KMS-11 (cell line): ENCODE data around the gene RNASE7.

Experiments used
- H2AFZ ChIP-seq: fragments of 200-600 bp; sonication (generic); 2 replicates; pipeline ENCODE4 v1.6.1; 2016; ENCODE audit warnings: antibody characterized with exemption, mixed run types, low read depth
- H3K27ac ChIP-seq: fragments of 200-600 bp; sonication (generic); 2 replicates; pipeline ENCODE4 v1.6.1; 2016; ENCODE audit warnings: mild to moderate bottlenecking, mixed run types
- H3K27me3 ChIP-seq: fragments of 200-600 bp; sonication (generic); 2 replicates; pipeline ENCODE4 v1.6.1; 2017; ENCODE audit warnings: mild to moderate bottlenecking, low read depth, mixed run types, moderate library complexity; ENCODE audit not compliant: insufficient read depth
- H3K36me3 ChIP-seq: fragments of 200-600 bp; sonication (generic); 2 replicates; pipeline ENCODE4 v1.6.1; 2017; ENCODE audit warnings: mild to moderate bottlenecking, mixed run types; ENCODE audit not compliant: insufficient read depth
- H3K4me1 ChIP-seq: fragments of 200-600 bp; sonication (generic); 2 replicates; pipeline ENCODE4 v1.6.1; 2016; ENCODE audit warnings: mild to moderate bottlenecking, low read depth, mixed run types; ENCODE audit not compliant: poor library complexity, severe bottlenecking
- H3K4me2 ChIP-seq: fragments of 200-600 bp; sonication (generic); 2 replicates; pipeline ENCODE4 v1.7.0; 2016; ENCODE audit warnings: mild to moderate bottlenecking, mixed run types
- H3K4me3 ChIP-seq: fragments of 200-600 bp; sonication (generic); IDR thresholded peaks from 2 replicates; pipeline ENCODE4 v1.6.1; 2017; ENCODE audit warnings: low read depth, low read length, mixed read lengths; ENCODE audit not compliant: insufficient read depth
- H3K79me2 ChIP-seq: fragments of 200-600 bp; sonication (generic); 2 replicates; pipeline ENCODE4 v1.6.1; 2016; ENCODE audit warnings: low read depth, mixed run types; ENCODE audit not compliant: insufficient read depth
- H3K9ac ChIP-seq: fragments of 200-600 bp; sonication (generic); 2 replicates; pipeline ENCODE4 v1.6.1; 2016; ENCODE audit warnings: mild to moderate bottlenecking, mixed run types
- H4K20me1 ChIP-seq: fragments of 200-600 bp; sonication (generic); 2 replicates; pipeline ENCODE4 v1.6.1; 2016; ENCODE audit warnings: mild to moderate bottlenecking, mixed run types; ENCODE audit not compliant: insufficient read depth
- TF ChIP-seq, protein P1 (sequence below): fragments of 200-600 bp; sonication (generic); conservative IDR thresholded peaks from 2 replicates; pipeline ENCODE4 v1.6.1; 2017; ENCODE audit warnings: low read depth, mild to moderate bottlenecking, antibody characterized with exemption, low read length, moderate library complexity, mixed read lengths

Gene RNASE7

GRCh38 chr14:21048638-21049037, 6.5 kb downstream of the RNASE7 start:
- no peaks in the 10 kb centered on the region for H3K79me2 ChIP-seq
- no peaks in the 10 kb centered on the region for H3K36me3 ChIP-seq
- no peak overlapping the region for H3K4me2 ChIP-seq
- no peaks in the 10 kb centered on the region for H3K27me3 ChIP-seq
- H2AFZ ChIP-seq = no peak overlapping the region
- no peaks in the 10 kb centered on the region for H4K20me1 ChIP-seq
- no peak overlapping the region for H3K9ac ChIP-seq
- no peak overlapping the region for H3K4me3 ChIP-seq
- no peak overlapping the region for H3K27ac ChIP-seq
- TF ChIP-seq, protein P1, sequence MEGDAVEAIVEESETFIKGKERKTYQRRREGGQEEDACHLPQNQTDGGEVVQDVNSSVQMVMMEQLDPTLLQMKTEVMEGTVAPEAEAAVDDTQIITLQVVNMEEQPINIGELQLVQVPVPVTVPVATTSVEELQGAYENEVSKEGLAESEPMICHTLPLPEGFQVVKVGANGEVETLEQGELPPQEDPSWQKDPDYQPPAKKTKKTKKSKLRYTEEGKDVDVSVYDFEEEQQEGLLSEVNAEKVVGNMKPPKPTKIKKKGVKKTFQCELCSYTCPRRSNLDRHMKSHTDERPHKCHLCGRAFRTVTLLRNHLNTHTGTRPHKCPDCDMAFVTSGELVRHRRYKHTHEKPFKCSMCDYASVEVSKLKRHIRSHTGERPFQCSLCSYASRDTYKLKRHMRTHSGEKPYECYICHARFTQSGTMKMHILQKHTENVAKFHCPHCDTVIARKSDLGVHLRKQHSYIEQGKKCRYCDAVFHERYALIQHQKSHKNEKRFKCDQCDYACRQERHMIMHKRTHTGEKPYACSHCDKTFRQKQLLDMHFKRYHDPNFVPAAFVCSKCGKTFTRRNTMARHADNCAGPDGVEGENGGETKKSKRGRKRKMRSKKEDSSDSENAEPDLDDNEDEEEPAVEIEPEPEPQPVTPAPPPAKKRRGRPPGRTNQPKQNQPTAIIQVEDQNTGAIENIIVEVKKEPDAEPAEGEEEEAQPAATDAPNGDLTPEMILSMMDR = no peak
- no peaks in the 10 kb centered on the region for H3K4me1 ChIP-seq

DNA sequence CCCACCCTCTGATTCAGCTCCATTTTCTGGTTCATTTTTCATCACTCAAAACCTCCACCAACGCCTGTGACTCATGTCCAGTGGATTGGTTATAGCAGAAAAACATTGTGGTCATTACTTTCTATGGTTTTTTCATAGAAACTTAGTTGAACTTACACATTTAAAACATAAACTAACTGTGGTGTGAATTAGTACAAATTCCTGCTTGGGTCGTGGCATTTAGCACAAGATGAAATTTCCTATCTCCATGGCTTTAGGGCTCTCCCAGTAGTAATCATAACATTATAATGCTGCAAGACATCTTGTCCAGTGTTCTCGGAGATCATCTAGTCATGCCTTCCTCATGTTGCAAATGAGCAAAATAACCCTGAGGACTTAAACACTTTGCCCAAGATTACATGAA, 7.1 kb downstream of the RNASE7 start:
- Histone ChIP-seq H3K4me3 (no peak overlapping the region), H3K79me2 (no peaks in the 10 kb centered on the region), H3K9ac (no peak overlapping the region), H4K20me1 (no peaks in the 10 kb centered on the region), H3K27ac (no peak overlapping the region), H3K36me3 (no peaks in the 10 kb centered on the region), H3K27me3 (no peaks in the 10 kb centered on the region), H2AFZ (no peak overlapping the region), H3K4me2 (no peak overlapping the region), H3K4me1 (no peaks in the 10 kb centered on the region)
- TF ChIP-seq, protein P1 = no peak

DNA sequence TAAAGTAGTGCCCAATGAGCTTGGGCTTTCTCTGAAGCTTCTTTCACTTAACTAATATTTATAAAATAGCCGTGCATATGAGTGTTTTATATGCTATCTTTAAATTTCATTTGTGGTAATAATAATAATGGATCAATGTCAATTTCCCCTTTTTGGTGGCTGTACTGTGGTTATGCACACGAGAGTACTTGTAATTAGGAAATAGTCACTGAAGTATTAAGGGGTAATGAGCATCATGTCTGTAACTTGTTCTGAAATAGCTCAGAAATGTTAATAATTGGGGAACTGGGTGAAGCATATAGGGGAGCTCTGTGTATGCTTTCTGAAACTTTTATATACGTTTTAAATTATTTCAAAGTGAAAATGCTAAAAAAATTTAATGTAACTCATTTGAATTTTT, 8.4 kb downstream of the RNASE7 start:
- H4K20me1 ChIP-seq = no peaks in the 10 kb centered on the region
- no peaks in the 10 kb centered on the region for H3K36me3 ChIP-seq
- H3K27me3 ChIP-seq = no peaks in the 10 kb centered on the region
- H3K27ac ChIP-seq = no peak overlapping the region
- TF ChIP-seq, protein P1 = no peak
- H2AFZ ChIP-seq = no peak overlapping the region
- no peaks in the 10 kb centered on the region for H3K4me1 ChIP-seq
- no peak overlapping the region for H3K4me3 ChIP-seq
- H3K4me2 ChIP-seq = no peak overlapping the region
- no peaks in the 10 kb centered on the region for H3K79me2 ChIP-seq
- H3K9ac ChIP-seq = no peak overlapping the region

DNA sequence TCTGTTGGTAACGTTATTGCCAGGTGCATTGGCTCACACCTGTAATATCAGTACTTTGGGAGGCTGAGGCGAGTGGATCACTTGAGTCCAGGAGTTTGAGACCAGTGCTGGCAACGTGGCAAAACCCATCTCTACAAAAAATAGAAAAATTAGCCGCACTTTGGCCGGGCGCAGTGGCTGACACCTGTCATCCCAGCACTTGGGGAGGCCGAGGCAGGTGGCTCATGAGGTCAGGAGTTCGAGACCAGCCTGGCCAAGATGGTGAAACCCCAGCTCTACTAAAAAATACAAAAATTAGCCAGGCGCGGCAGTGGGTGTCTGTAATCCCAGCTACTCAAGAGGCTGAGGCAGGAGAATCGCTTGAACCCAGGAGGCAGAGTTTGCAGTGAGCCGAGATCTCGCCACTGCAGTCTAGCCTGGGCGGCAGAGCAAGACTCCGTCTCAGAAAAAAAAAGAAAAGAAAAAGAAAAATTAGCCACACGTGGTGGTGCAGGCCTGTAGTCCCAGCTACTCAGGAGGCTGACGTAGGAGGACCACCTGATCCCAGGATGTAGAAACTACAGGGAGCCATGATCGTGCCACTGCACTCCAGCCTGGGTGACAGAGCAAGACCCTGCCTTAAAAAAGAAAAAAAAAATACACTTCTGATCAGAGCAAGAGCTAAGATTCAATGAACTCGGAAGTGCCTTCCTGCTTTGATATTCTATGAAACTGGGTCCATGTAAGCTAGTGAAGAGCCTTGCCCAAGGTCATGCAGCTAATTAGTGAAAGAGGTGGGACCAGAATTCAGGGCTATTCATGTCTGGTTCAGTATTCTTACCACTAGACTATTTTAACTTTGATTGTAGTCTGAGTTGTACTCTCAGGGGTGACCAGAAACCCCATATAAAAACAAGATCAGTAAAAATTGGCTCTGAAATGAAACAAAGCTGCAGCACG, 11.3 kb downstream of the RNASE7 start:
- Histone ChIP-seq H3K4me2 (no peak overlapping the region), H3K4me3 (no peak overlapping the region), H2AFZ (no peak overlapping the region), H3K79me2 (no peaks in the 10 kb centered on the region), H3K4me1 (no peaks in the 10 kb centered on the region), H3K9ac (no peak overlapping the region), H3K36me3 (no peaks in the 10 kb centered on the region), H3K27ac (no peak overlapping the region), H4K20me1 (no peaks in the 10 kb centered on the region), H3K27me3 (no peaks in the 10 kb centered on the region)
- TF ChIP-seq, protein P1 = no peak
